ENCODE data around the gene PRKN.

DNA sequence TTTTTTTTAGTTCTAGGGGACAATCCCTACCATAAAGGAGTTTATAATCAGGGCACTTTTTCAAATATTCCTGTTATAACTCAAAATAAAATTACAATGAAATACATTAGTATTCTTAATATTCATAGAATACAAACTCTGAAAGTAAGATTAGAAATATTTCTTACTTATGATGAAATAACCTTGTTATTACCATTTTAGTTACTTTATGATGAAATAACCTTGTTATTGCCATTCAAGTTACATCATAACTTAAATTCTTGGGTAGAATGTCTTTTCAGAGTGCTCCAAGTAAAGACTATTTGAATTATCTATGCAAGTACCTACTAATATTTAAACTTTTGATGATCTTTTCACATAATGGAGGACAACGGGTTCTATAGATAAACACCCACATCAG is 43.4 kb upstream of the PRKN start:
- TF ChIP-seq, protein P1, sequence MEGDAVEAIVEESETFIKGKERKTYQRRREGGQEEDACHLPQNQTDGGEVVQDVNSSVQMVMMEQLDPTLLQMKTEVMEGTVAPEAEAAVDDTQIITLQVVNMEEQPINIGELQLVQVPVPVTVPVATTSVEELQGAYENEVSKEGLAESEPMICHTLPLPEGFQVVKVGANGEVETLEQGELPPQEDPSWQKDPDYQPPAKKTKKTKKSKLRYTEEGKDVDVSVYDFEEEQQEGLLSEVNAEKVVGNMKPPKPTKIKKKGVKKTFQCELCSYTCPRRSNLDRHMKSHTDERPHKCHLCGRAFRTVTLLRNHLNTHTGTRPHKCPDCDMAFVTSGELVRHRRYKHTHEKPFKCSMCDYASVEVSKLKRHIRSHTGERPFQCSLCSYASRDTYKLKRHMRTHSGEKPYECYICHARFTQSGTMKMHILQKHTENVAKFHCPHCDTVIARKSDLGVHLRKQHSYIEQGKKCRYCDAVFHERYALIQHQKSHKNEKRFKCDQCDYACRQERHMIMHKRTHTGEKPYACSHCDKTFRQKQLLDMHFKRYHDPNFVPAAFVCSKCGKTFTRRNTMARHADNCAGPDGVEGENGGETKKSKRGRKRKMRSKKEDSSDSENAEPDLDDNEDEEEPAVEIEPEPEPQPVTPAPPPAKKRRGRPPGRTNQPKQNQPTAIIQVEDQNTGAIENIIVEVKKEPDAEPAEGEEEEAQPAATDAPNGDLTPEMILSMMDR (IDR thresholded peaks at IDR 0.05; ENCODE audit: insufficient read depth, low read depth, low read length), result no peak
- no peak for TF ChIP-seq EZH2 (IDR thresholded peaks at IDR 0.05; ENCODE audit: insufficient read depth, low read length)
